Caco-2 (cell line): ENCODE data around the gene MYL4. TPM values are rescaled to one million over a fixed set of nuclear protein-coding genes. Genes with fewer than 3 reads are reported as not detected.

Experiments
- BruUV-seq: library from RNA; stranded (reverse); fragments of 400-500 nt; replicated peaks from 2 replicates; lab custom pipeline; 2021; lab: Mats Ljungman, UMichigan
- CTCF ChIA-PET: fragments of 300-600 bp; sonication (Branson Sonifier 250); formaldehyde crosslinking; loops from one replicate; lab custom pipeline; 2022; ENCODE audit warnings: antibody characterized with exemption; lab: Charles Lee
- POLR2A ChIA-PET: fragments of 300-600 bp; sonication (Branson Sonifier 250); formaldehyde crosslinking; loops from one replicate; lab custom pipeline; 2022; ENCODE audit warnings: antibody characterized with exemption; lab: Charles Lee
- DNase-seq, 2 experiments: peaks; one replicate each; pipeline versions ENCODE4 v3.0.0 to v3.0.0-alpha.2; 2020 to 2022
- H3K27me3 ChIP-seq: replicated peaks from 2 replicates; pipeline ENCODE4 v1.6.0; 2011; ENCODE audit warnings: low read length; ENCODE audit not compliant: control insufficient read depth, insufficient read depth
- H3K36me3 ChIP-seq: 2 replicates; pipeline ENCODE4 v1.5.1; 2011; ENCODE audit warnings: low read length; ENCODE audit not compliant: control insufficient read depth, insufficient read depth
- H3K4me1 ChIP-seq: fragments of 250-450 bp; sonication (Bioruptor Pico); 2 replicates; pipeline ENCODE4 v1.5.1; 2020; ENCODE audit warnings: mild to moderate bottlenecking
- H3K4me3 ChIP-seq: 2 replicates; pipeline ENCODE4 v1.5.1; 2011; ENCODE audit warnings: low read depth, mild to moderate bottlenecking, control low read depth, low read length
- H3K9me3 ChIP-seq: fragments of 250-450 bp; sonication (Bioruptor Pico); 2 replicates; pipeline ENCODE4 v1.5.1; 2020; ENCODE audit warnings: mild to moderate bottlenecking, moderate library complexity
- H3K27ac Mint-ChIP-seq: one replicate; pipeline ENCODE4 v1.8.0; 2022; ENCODE audit warnings: mixed read lengths; ENCODE audit not compliant: unreplicated experiment
- H3K27me3 Mint-ChIP-seq: one replicate; pipeline ENCODE4 v1.8.0; 2022; ENCODE audit warnings: mixed read lengths; ENCODE audit not compliant: insufficient read depth, unreplicated experiment
- H3K36me3 Mint-ChIP-seq: one replicate; pipeline ENCODE4 v1.8.0; 2022; ENCODE audit warnings: mild to moderate bottlenecking, mixed read lengths; ENCODE audit not compliant: insufficient read depth, unreplicated experiment
- H3K4me1 Mint-ChIP-seq: one replicate; pipeline ENCODE4 v1.8.0; 2022; ENCODE audit warnings: low read depth, mixed read lengths; ENCODE audit not compliant: unreplicated experiment
- H3K4me3 Mint-ChIP-seq: one replicate; pipeline ENCODE4 v1.8.0; 2022; ENCODE audit warnings: mild to moderate bottlenecking, moderate library complexity, mixed read lengths; ENCODE audit not compliant: unreplicated experiment
- H3K9me3 Mint-ChIP-seq: one replicate; pipeline ENCODE4 v1.8.0; 2022; ENCODE audit warnings: mixed read lengths; ENCODE audit not compliant: unreplicated experiment
- intact Hi-C: fragments of 100-400 bp; cut with micrococcal nuclease; formaldehyde crosslinking; loops from one replicate; pipeline ENCODE4 v1.10.0; 2022; ENCODE audit not compliant: unreplicated experiment
- total RNA-seq: library from RNA; stranded (reverse); gene quantifications from 2 replicates; pipeline ENCODE4 v1.2.3, GENCODE V29; 2022
- TF ChIP-seq, protein P1 (sequence below), 2 experiments: fragments of 200-600 bp in 1 of 2; IDR thresholded peaks; 1 replicate in 1 of 2; 2 replicates in 1 of 2; pipeline versions ENCODE4 v1.5.1 to v1.8.0; 2011 to 2022; ENCODE audit warnings: antibody characterized with exemption in 1 of 2, control low read depth in 1 of 2, inconsistent platforms in 1 of 2, low read depth in 1 of 2, low read length in 1 of 2, mild to moderate bottlenecking in 1 of 2, moderate library complexity in 1 of 2; ENCODE audit not compliant: insufficient read depth in 1 of 2, severe bottlenecking in 1 of 2, unreplicated experiment in 1 of 2

The MYL4 gene
- total RNA-seq, 1 experiment from 2014 or later: not detected

DNA sequence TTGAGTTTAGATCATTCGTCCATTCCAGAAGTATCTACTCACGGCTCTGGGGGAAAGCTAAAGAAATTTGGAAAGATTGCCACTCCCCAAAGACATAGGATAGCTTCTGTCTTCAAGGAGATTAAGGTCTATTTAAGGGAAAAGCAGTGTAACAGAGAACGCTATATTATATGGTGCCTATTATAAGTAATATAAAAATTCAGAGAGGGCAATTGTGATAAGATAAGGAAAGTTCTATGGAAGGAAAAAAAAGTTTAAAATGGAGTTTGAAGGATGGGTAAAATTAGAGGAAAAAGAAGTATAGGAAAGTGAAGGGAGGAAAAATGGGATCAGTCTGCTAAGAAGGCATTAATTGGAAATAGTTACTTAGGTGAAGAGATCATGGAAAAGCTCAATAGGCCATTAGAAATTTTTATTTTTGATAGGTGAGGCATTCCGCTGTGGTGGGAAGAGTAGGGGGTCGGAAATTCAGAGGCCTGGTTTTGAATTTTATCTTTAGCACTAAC lies 19.4 kb upstream of the MYL4 start:
- Histone ChIP-seq H3K4me3 (peak overlapping the region; percentile 55), H3K9me3 (no peaks in the 10 kb centered on the region), H3K4me1 (peaks cover 18% of the 10 kb centered on the region), H3K27me3 (no peaks in the 10 kb centered on the region), H3K36me3 (no peaks in the 10 kb centered on the region)
- Mint-ChIP-seq H3K27me3 (no peaks in the 10 kb centered on the region), H3K4me1 (peaks cover 41% of the 10 kb centered on the region), H3K9me3 (peaks cover 10% of the 10 kb centered on the region), H3K4me3 (peak overlapping the region; percentile 99), H3K27ac (peak overlapping the region; percentile 96), H3K36me3 (peaks cover 5% of the 10 kb centered on the region)
- intact Hi-C loops: no loop called here
- TSS peak; percentile 88 for BruUV-seq
- TF ChIP-seq, protein P1, sequence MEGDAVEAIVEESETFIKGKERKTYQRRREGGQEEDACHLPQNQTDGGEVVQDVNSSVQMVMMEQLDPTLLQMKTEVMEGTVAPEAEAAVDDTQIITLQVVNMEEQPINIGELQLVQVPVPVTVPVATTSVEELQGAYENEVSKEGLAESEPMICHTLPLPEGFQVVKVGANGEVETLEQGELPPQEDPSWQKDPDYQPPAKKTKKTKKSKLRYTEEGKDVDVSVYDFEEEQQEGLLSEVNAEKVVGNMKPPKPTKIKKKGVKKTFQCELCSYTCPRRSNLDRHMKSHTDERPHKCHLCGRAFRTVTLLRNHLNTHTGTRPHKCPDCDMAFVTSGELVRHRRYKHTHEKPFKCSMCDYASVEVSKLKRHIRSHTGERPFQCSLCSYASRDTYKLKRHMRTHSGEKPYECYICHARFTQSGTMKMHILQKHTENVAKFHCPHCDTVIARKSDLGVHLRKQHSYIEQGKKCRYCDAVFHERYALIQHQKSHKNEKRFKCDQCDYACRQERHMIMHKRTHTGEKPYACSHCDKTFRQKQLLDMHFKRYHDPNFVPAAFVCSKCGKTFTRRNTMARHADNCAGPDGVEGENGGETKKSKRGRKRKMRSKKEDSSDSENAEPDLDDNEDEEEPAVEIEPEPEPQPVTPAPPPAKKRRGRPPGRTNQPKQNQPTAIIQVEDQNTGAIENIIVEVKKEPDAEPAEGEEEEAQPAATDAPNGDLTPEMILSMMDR (IDR thresholded peaks at IDR 0.05; ENCODE audit: insufficient read depth in 1 of 2, low read depth in 1 of 2, low read length in 1 of 2, severe bottlenecking in 1 of 2, unreplicated experiment in 1 of 2): no peak
- ChIA-PET POLR2A (interaction anchor here (0.9 to 1.0 kb wide), 3 partner anchors 8 to 133 kb away, joined by 3 to 6 read pairs (median 6); partner anchors contain the start of gene EFCAB13), CTCF (interaction anchor here (0.7 to 1.0 kb wide), 2 partner anchors 9 to 125 kb away, joined by 5 to 7 read pairs; no protein-coding TSS in a partner anchor)
- DNase-seq: no peak

- Histone ChIP-seq H3K27me3 (no peaks in the 10 kb centered on the region), H3K4me3 (no peak overlapping the region), H3K36me3 (no peaks in the 10 kb centered on the region), H3K4me1 (peaks cover 18% of the 10 kb centered on the region), H3K9me3 (no peaks in the 10 kb centered on the region)
- no TSS peak for BruUV-seq
- intact Hi-C loops: no loop called here
- H3K27me3 Mint-ChIP-seq: no peaks in the 10 kb centered on the region
- H3K27ac Mint-ChIP-seq: peak overlapping the region; percentile 96
- H3K9me3 Mint-ChIP-seq: peaks cover 10% of the 10 kb centered on the region
- POLR2A ChIA-PET: no interaction called here
- peaks cover 42% of the 10 kb centered on the region for H3K4me1 Mint-ChIP-seq
- no peak for DNase-seq
- TF ChIP-seq, protein P1 (IDR thresholded peaks at IDR 0.05; ENCODE audit: insufficient read depth in 1 of 2, low read depth in 1 of 2, low read length in 1 of 2, severe bottlenecking in 1 of 2, unreplicated experiment in 1 of 2): no peak
- H3K4me3 Mint-ChIP-seq: peak overlapping the region; percentile 99
- peaks cover 5% of the 10 kb centered on the region for H3K36me3 Mint-ChIP-seq
- CTCF ChIA-PET: no interaction called here
Observed at GRCh38 chr17:47190243-47190642, 18.9 kb upstream of the MYL4 start.

GRCh38 chr17:47190770-47191169 lies 18.4 kb upstream of the MYL4 start:
- H3K36me3 ChIP-seq: no peaks in the 10 kb centered on the region
- peaks cover 46% of the 10 kb centered on the region for H3K4me1 Mint-ChIP-seq
- no peaks in the 10 kb centered on the region for H3K27me3 Mint-ChIP-seq
- H3K4me1 ChIP-seq: peaks cover 18% of the 10 kb centered on the region
- H3K4me3 ChIP-seq: no peak overlapping the region
- DNase-seq: no peak
- H3K9me3 Mint-ChIP-seq: peaks cover 10% of the 10 kb centered on the region
- TF ChIP-seq, protein P1 (IDR thresholded peaks at IDR 0.05; ENCODE audit: insufficient read depth in 1 of 2, low read depth in 1 of 2, low read length in 1 of 2, severe bottlenecking in 1 of 2, unreplicated experiment in 1 of 2): no peak
- ChIA-PET CTCF (no interaction called here), POLR2A (no interaction called here)
- H3K9me3 ChIP-seq: no peaks in the 10 kb centered on the region
- no peak overlapping the region for H3K4me3 Mint-ChIP-seq
- no peaks in the 10 kb centered on the region for H3K27me3 ChIP-seq
- no TSS peak for BruUV-seq
- intact Hi-C loops: no loop called here
- H3K36me3 Mint-ChIP-seq: peaks cover 5% of the 10 kb centered on the region
- no peak overlapping the region for H3K27ac Mint-ChIP-seq
